IMR-90 (cell line): ENCODE measurements around the gene LPAR5. TPM values are rescaled to one million over a fixed set of nuclear protein-coding genes. Genes with fewer than 3 reads are reported as not detected.

ENCODE experiments used
- ATAC-seq: fragments of 200-7000 bp; cut with Tn5 transposase; 2 replicates; pipeline ENCODE4 v1.9.1; 2020; ENCODE audit warnings: low read depth, mild to moderate bottlenecking, moderate library complexity
- BruUV-seq: library from RNA; stranded (reverse); fragments of 400-500 nt; replicated peaks from 2 replicates; lab custom pipeline; 2021; lab: Mats Ljungman, UMichigan
- CTCF ChIA-PET: fragments of 300-600 bp; formaldehyde crosslinking; extraction: SDS; loops from one replicate; lab custom pipeline; 2021; ENCODE audit warnings: antibody characterized with exemption; lab: Yijun Ruan, JAX
- POLR2A ChIA-PET: fragments of 300-600 bp; sonication (Branson Sonifier 250); formaldehyde crosslinking; loops from one replicate; lab custom pipeline; 2022; ENCODE audit warnings: antibody characterized with exemption; ENCODE audit not compliant: unreplicated experiment; lab: Charles Lee
- DNase-seq: peaks from one replicate; pipeline ENCODE4 v3.0.0; 2013
- H2AFZ ChIP-seq: replicated peaks from 2 replicates; pipeline ENCODE3; 2013; ENCODE audit warnings: low read length, mild to moderate bottlenecking; ENCODE audit not compliant: poor library complexity
- H2AK5ac ChIP-seq: 2 replicates; pipeline ENCODE4 v1.6.1; 2013; ENCODE audit warnings: low read depth, low read length, inconsistent platforms
- H2AK9ac ChIP-seq: replicated peaks from 2 replicates; pipeline ENCODE3; 2013; ENCODE audit warnings: mild to moderate bottlenecking, low read depth, low read length, moderate library complexity; ENCODE audit not compliant: poor library complexity
- H2BK120ac ChIP-seq: 2 replicates; pipeline ENCODE4 v1.6.1; 2013; ENCODE audit warnings: low read depth, low read length, inconsistent platforms
- H2BK15ac ChIP-seq: 3 replicates; pipeline ENCODE4 v1.6.1; 2013; ENCODE audit warnings: low read depth, low read length, inconsistent platforms
- H2BK20ac ChIP-seq: 2 replicates; pipeline ENCODE4 v1.6.1; 2013; ENCODE audit warnings: low read depth, mild to moderate bottlenecking, inconsistent platforms, low read length, moderate library complexity
- H2BK5ac ChIP-seq: 2 replicates; pipeline ENCODE4 v1.6.1; 2013; ENCODE audit warnings: mild to moderate bottlenecking, low read depth, low read length, inconsistent platforms; ENCODE audit not compliant: poor library complexity, severe bottlenecking
- H3K14ac ChIP-seq: replicated peaks from 2 replicates; pipeline ENCODE4 v1.6.1; 2013; ENCODE audit warnings: low read depth, low read length, inconsistent platforms
- H3K18ac ChIP-seq: 2 replicates; pipeline ENCODE4 v1.6.1; 2013; ENCODE audit warnings: low read depth, low read length, control low read depth
- H3K23ac ChIP-seq: 2 replicates; pipeline ENCODE4 v1.6.1; 2013; ENCODE audit warnings: low read depth, low read length, inconsistent platforms
- H3K27ac ChIP-seq: 2 replicates; pipeline ENCODE4 v1.5.1; 2013; ENCODE audit warnings: mild to moderate bottlenecking, control low read depth, low read length; ENCODE audit not compliant: insufficient read depth
- H3K27me3 ChIP-seq: 2 replicates; pipeline ENCODE4 v1.6.1; 2013; ENCODE audit warnings: low read length; ENCODE audit not compliant: control insufficient read depth, insufficient read depth
- H3K36me3 ChIP-seq: 2 replicates; pipeline ENCODE4 v1.6.1; 2013; ENCODE audit warnings: low read length, mixed read lengths; ENCODE audit not compliant: control insufficient read depth, insufficient read depth
- H3K4ac ChIP-seq: 2 replicates; pipeline ENCODE4 v1.6.1; 2013; ENCODE audit warnings: low read depth, low read length, inconsistent platforms
- H3K4me1 ChIP-seq: 2 replicates; pipeline ENCODE4 v1.6.1; 2013; ENCODE audit warnings: low read length, mixed read lengths; ENCODE audit not compliant: control insufficient read depth, insufficient read depth
- H3K4me2 ChIP-seq: 2 replicates; pipeline ENCODE4 v1.6.1; 2013; ENCODE audit warnings: low read depth, mild to moderate bottlenecking, control low read depth, low read length, moderate library complexity
- H3K4me3 ChIP-seq: 2 replicates; pipeline ENCODE4 v1.5.1; 2013; ENCODE audit warnings: low read depth, mild to moderate bottlenecking, control low read depth, low read length, moderate library complexity; ENCODE audit not compliant: insufficient read depth
- H3K56ac ChIP-seq: 2 replicates; pipeline ENCODE4 v1.6.1; 2013; ENCODE audit warnings: low read length, inconsistent platforms; ENCODE audit not compliant: insufficient read depth; ENCODE audit errors: extremely low read depth
- H3K79me1 ChIP-seq, 2 experiments: 2 replicates each; pipeline ENCODE4 v1.6.1; 2013; ENCODE audit warnings: low read length in 2 of 2, inconsistent platforms in 1 of 2, low read depth in 1 of 2
- H3K9ac ChIP-seq: 2 replicates; pipeline ENCODE4 v1.6.1; 2013; ENCODE audit warnings: low read depth, low read length, control low read depth
- H3K9me1 ChIP-seq: 2 replicates; pipeline ENCODE4 v1.6.1; 2013; ENCODE audit warnings: low read length, inconsistent platforms; ENCODE audit not compliant: insufficient read depth
- H3K9me3 ChIP-seq: 2 replicates; pipeline ENCODE4 v1.6.1; 2013; ENCODE audit warnings: low read length; ENCODE audit not compliant: control insufficient read depth, insufficient read depth
- H4K20me1 ChIP-seq: 2 replicates; pipeline ENCODE4 v1.6.1; 2013; ENCODE audit warnings: low read length, inconsistent platforms; ENCODE audit not compliant: insufficient read depth
- H4K5ac ChIP-seq: 2 replicates; pipeline ENCODE4 v1.6.1; 2013; ENCODE audit warnings: mild to moderate bottlenecking, low read depth, low read length, control low read depth
- H4K8ac ChIP-seq, 2 experiments: 2 replicates each; pipeline ENCODE4 v1.6.1; 2013; ENCODE audit warnings: low read depth in 2 of 2, low read length in 2 of 2, control low read depth in 1 of 2, inconsistent platforms in 1 of 2
- H4K91ac ChIP-seq: 2 replicates; pipeline ENCODE4 v1.6.1; 2013; ENCODE audit warnings: low read depth, low read length, inconsistent platforms; ENCODE audit not compliant: insufficient read depth
- BHLHE40 ChIP-seq: fragments of 150-350 bp; IDR thresholded peaks from 2 replicates; pipeline ENCODE4 v1.6.1; 2016; ENCODE audit warnings: mild to moderate bottlenecking, low read depth, low read length
- CEBPB ChIP-seq: IDR thresholded peaks from 2 replicates; pipeline ENCODE4 v1.6.1; 2012; ENCODE audit warnings: low read depth, low read length, improper control_type of control experiment
- CHD1 ChIP-seq: IDR thresholded peaks from 2 replicates; pipeline ENCODE4 v1.6.1; 2012; ENCODE audit warnings: low read depth, low read length, improper control_type of control experiment
- ELK1 ChIP-seq: fragments of 150-350 bp; IDR thresholded peaks from 2 replicates; pipeline ENCODE4 v1.6.1; 2016; ENCODE audit warnings: low read depth, mild to moderate bottlenecking, low read length, moderate library complexity, borderline replicate concordance
- FOS ChIP-seq: fragments of 150-350 bp; IDR thresholded peaks from 2 replicates; pipeline ENCODE4 v1.6.1; 2016; ENCODE audit warnings: low read depth, low read length
- MAFK ChIP-seq: IDR thresholded peaks from 2 replicates; pipeline ENCODE4 v1.6.1; 2012; ENCODE audit warnings: low read depth, low read length, improper control_type of control experiment
- MXI1 ChIP-seq: IDR thresholded peaks from 2 replicates; pipeline ENCODE4 v1.6.1; 2012; ENCODE audit warnings: low read depth, mild to moderate bottlenecking, low read length, moderate library complexity, borderline replicate concordance
- NFE2L2 ChIP-seq: fragments of 150-350 bp; IDR thresholded peaks from 2 replicates; pipeline ENCODE4 v1.6.1; 2016; ENCODE audit warnings: low read depth, mild to moderate bottlenecking, low read length
- POLR2A ChIP-seq: IDR thresholded peaks from 2 replicates; pipeline ENCODE4 v1.6.1; 2012; ENCODE audit warnings: mild to moderate bottlenecking, low read depth, low read length
- RAD21 ChIP-seq: IDR thresholded peaks from 2 replicates; pipeline ENCODE4 v1.6.1; 2012; ENCODE audit warnings: low read length, improper control_type of control experiment
- RCOR1 ChIP-seq: IDR thresholded peaks from 2 replicates; pipeline ENCODE4 v1.6.1; 2012; ENCODE audit warnings: mild to moderate bottlenecking, low read length, improper control_type of control experiment; ENCODE audit not compliant: insufficient replicate concordance
- WGBS, 2 experiments: methylation state at CpG; one replicate each; pipeline versions ENCODE4 v1.1.5 to v1.1.7; 2013; ENCODE audit warnings: missing lambda C conversion rate in 2 of 2; ENCODE audit not compliant: insufficient read length in 1 of 2; ENCODE audit errors: extremely low coverage in 2 of 2; 5-methylcytosine and 5-hydroxymethylcytosine counted together
- dilution Hi-C: fragments of 300-500 bp; cut with HindIII; formaldehyde crosslinking; loops from one replicate; pipeline ENCODE4 v1.14.3; 2018; ENCODE audit warnings: low sequenced_read_pairs; ENCODE audit not compliant: unreplicated experiment
- in situ Hi-C: fragments of 300-500 bp; cut with MboI; formaldehyde crosslinking; loops from 3 replicates; pipeline ENCODE4 v1.14.3; 2019; ENCODE audit warnings: low sequenced_read_pairs, inconsistent platforms, mixed read lengths
- intact Hi-C: fragments of 100-400 bp; cut with micrococcal nuclease; formaldehyde crosslinking; loops from 2 replicates; pipeline ENCODE4 v1.10.0; 2022
- polyA plus RNA-seq, 3 experiments: library from polyadenylated mRNA; depleted of rRNA; stranded (reverse); fragments of >200 nt; gene quantifications; 2 replicates each; pipeline ENCODE4 v1.2.3, GENCODE V29; 2012; ENCODE audit warnings: low replicate concordance in 1 of 3
- total RNA-seq: library from RNA; depleted of rRNA; stranded (reverse); fragments of >200 nt; gene quantifications from 2 replicates; pipeline ENCODE4 v1.2.3, GENCODE V29; 2012
- TF ChIP-seq, protein P1 (sequence below): fragments of 150-350 bp; IDR thresholded peaks from 2 replicates; pipeline ENCODE4 v1.6.1; 2017; ENCODE audit warnings: mild to moderate bottlenecking, antibody characterized with exemption, low read length, low read depth

LPAR5 gene
- total and polyA plus RNA-seq, 2 of the 4 experiments (the other 2 are of a cell fraction) = not detected

DNA sequence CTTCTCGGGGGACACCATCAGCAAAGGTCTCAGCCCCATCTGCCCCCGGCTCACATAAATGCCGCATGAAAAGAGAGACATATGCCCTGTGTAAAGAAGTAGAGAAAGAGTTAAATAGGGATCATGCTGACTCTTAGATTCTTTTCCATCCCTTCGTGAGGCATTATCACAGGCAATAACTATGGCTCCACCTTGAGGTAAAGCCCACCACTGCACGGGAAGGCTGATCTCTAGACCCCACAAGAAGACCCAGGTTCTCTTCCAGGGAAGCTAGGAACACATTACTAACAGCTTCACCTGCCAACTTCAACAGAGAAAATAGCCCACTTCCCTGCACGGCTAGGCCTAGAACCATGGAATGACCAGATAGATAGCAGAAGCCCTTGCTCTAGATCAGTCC, 53.6 kb downstream of the LPAR5 start:
- no TSS peak for BruUV-seq
- Histone ChIP-seq H2AFZ (no peak overlapping the region), H3K4ac (no peak overlapping the region), H4K20me1 (peaks cover 6% of the 10 kb centered on the region; the same call in 1 of the 2 replicates), H3K36me3 (peaks cover 73% of the 10 kb centered on the region), H3K27ac (no peak overlapping the region), H2BK5ac (no peak overlapping the region), H3K18ac (no peak overlapping the region), H3K4me1 (no peaks in the 10 kb centered on the region), H3K9me1 (no peaks in the 10 kb centered on the region), H3K14ac (no peak overlapping the region), H4K8ac (no peak overlapping the region), H3K79me1 (peaks cover 23 to 34% of the 10 kb centered on the region in 2 experiments), H3K9me3 (no peaks in the 10 kb centered on the region), H2BK15ac (no peak overlapping the region), H2AK5ac (no peak overlapping the region), H2BK120ac (no peak overlapping the region), H4K5ac (no peak overlapping the region), H4K91ac (no peak overlapping the region), H2AK9ac (no peak overlapping the region), H3K23ac (no peak overlapping the region), H3K4me3 (no peak overlapping the region), H3K56ac (no peak overlapping the region), H3K9ac (no peak overlapping the region), H2BK20ac (no peak overlapping the region), H3K4me2 (no peak overlapping the region), H3K27me3 (no peaks in the 10 kb centered on the region)
- in situ Hi-C loops = no loop called here
- DNase-seq = no peak
- TF ChIP-seq FOS (no peak), ELK1 (no peak), CEBPB (no peak), MXI1 (no peak), BHLHE40 (no peak), RAD21 (no peak), POLR2A (no peak), MAFK (no peak), CHD1 (no peak), RCOR1 (no peak), NFE2L2 (no peak)
- TF ChIP-seq, protein P1, sequence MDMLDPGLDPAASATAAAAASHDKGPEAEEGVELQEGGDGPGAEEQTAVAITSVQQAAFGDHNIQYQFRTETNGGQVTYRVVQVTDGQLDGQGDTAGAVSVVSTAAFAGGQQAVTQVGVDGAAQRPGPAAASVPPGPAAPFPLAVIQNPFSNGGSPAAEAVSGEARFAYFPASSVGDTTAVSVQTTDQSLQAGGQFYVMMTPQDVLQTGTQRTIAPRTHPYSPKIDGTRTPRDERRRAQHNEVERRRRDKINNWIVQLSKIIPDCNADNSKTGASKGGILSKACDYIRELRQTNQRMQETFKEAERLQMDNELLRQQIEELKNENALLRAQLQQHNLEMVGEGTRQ = no peak
- no peak for ATAC-seq
- dilution Hi-C loops = no loop called here
- ChIA-PET CTCF (interaction anchor here (0.6 kb wide), 1 partner anchor 23 kb away, joined by 4 read pairs; no protein-coding TSS in a partner anchor), POLR2A (no interaction called here)
- 89% methylated on average over 3 of the region's 6 CpGs; no CpG with 5 or more reads in 1 of the 2 experiments for WGBS, 2 experiments
- intact Hi-C loops = no loop called here
